ENCODE results near the gene PLAC8. TPM values are rescaled to one million over a fixed set of nuclear protein-coding genes. Genes with fewer than 3 reads are reported as not detected.
"Not testable (repeated sequence)": the region's sequence is repeated elsewhere in the genome, so short reads cannot be mapped to it uniquely, and the experiment has no call there.

PLAC8 gene
- total RNA-seq, 2 donors from 2014 or later, result 10.0 to 37.4 TPM

DNA sequence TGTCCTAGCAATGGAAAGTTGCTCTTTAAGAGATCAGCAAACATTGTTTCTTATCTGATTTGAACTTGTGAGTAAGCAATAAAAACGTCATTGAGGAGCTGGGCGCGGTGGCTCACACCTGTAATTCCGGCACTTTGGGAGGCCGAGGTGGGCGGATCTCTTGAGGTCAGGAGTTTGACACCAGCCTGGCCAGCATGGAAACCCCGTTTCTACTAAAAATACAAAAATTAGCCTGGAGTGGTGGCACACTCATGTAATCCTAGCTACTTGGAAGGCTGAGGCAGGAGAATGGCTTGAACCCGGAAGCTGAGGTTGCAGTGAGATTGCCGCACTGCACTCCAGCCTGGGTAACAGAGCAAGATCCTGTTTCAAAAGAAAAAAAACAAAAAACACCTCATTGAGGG, 11.2 kb upstream of the PLAC8 start:
- H3K4me1 Mint-ChIP-seq (ENCODE audit: low read depth in 2 of 2), result peaks cover 23 to 36% of the 10 kb centered on the region in 2 donors
- no peaks in the 10 kb centered on the region for H3K27me3 Mint-ChIP-seq
- no peaks in the 10 kb centered on the region for H3K36me3 Mint-ChIP-seq
- peak overlapping the region; percentile 82 for H3K4me3 Mint-ChIP-seq
- peak overlapping the region; percentile 77 to 86 for H3K27ac Mint-ChIP-seq
- H3K9me3 Mint-ChIP-seq, result no peaks in the 10 kb centered on the region
- peak; percentile 69 for DNase-seq (ENCODE audit: low spot score)
- ATAC-seq, result peak; percentile 78 to 83

DNA sequence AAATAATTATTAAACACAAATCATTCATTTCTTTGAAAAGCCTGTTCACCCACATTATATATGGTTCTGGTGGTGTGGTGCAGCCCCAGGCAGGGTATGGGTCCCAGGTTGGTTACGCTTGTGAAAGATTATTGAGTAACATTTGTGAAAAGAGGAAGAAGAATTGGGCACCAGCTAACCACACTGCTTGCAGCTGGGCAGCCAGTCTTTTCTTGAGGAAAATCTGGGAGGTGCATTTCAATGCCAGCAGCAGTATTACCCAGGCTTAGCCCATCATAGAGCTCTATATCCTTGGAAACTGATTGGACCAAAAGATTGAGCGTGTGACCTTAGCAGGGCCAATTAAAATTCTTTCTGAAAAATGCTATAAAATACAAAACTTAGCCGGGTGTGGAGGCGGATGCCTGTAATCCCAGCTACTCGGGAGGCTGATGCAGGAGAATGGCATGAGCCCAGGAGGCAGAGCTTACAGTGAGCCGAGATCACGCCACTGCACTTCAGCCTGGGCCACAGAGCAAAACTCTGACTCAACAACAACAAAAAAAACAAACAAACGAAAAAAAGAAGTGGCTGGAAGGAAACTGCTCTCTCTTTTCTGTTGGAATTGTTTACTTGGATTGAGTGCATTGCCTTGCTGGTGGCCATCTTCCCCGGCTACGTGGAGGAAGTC, 9.7 kb upstream of the PLAC8 start:
- H3K4me3 Mint-ChIP-seq, result peak overlapping the region; percentile 68
- ATAC-seq (peak; percentile 48 to 77), DNase-seq (ENCODE audit: low spot score) (no peak)
- H3K4me1 Mint-ChIP-seq (ENCODE audit: low read depth in 2 of 2), result peaks cover 23 to 36% of the 10 kb centered on the region in 2 donors
- no peaks in the 10 kb centered on the region for H3K9me3 Mint-ChIP-seq
- peak overlapping the region; percentile 55 to 59 for H3K27ac Mint-ChIP-seq
- no peaks in the 10 kb centered on the region for H3K36me3 Mint-ChIP-seq
- no peaks in the 10 kb centered on the region for H3K27me3 Mint-ChIP-seq

DNA sequence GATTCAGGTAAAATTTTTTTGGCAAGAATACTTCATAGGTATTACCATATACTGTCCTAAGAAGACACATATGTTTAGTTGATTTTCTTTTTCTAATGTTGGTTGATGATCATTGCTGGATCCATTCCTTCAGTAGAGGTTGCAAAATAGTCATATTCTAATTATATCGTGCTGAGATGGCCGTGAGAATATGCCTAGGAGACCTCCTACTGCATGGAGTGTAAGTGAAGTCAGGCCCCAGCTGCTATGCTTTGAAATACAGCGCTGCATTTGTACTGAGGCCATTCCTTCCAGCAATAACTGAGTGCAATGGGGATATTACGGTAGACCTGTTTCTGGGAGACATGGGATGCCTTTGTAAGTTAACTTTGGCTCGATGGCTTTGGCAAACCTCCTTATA, 6.7 kb upstream of the PLAC8 start:
- Mint-ChIP-seq H3K36me3 (no peaks in the 10 kb centered on the region), H3K27me3 (no peaks in the 10 kb centered on the region), H3K4me1 (ENCODE audit: low read depth in 2 of 2) (peaks cover 16 to 19% of the 10 kb centered on the region in 2 donors), H3K9me3 (no peaks in the 10 kb centered on the region), H3K4me3 (no peak overlapping the region), H3K27ac (no peak overlapping the region)
- ATAC-seq, result no peak
- no peak for DNase-seq (ENCODE audit: low spot score)

DNA sequence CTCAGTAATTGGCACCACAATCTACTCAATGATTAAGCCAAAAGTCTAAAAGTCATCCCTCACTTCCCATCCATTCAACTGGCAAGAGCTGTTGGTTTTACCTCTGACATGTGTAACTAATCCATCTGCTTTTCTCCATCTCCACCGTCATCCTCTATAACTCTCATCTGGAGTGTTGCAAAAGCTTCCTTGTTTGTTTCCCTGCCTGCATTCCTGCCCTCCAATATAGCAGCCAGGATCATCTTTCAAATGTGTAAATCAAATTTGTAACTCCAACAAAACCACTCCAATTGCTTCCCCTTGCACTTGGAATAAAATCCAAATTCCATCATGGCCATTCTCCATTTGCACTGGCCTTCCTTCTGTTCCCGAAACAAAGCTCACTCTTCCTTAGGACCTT, 4.3 kb upstream of the PLAC8 start:
- no peak overlapping the region for H3K4me3 Mint-ChIP-seq
- H3K9me3 Mint-ChIP-seq, result no peaks in the 10 kb centered on the region
- no peaks in the 10 kb centered on the region for H3K36me3 Mint-ChIP-seq
- ATAC-seq (no peak), DNase-seq (ENCODE audit: low spot score) (no peak)
- no peaks in the 10 kb centered on the region for H3K27me3 Mint-ChIP-seq
- H3K4me1 Mint-ChIP-seq (ENCODE audit: low read depth in 2 of 2), result peaks cover 15 to 23% of the 10 kb centered on the region in 2 donors
- H3K27ac Mint-ChIP-seq, result no peak overlapping the region

DNA sequence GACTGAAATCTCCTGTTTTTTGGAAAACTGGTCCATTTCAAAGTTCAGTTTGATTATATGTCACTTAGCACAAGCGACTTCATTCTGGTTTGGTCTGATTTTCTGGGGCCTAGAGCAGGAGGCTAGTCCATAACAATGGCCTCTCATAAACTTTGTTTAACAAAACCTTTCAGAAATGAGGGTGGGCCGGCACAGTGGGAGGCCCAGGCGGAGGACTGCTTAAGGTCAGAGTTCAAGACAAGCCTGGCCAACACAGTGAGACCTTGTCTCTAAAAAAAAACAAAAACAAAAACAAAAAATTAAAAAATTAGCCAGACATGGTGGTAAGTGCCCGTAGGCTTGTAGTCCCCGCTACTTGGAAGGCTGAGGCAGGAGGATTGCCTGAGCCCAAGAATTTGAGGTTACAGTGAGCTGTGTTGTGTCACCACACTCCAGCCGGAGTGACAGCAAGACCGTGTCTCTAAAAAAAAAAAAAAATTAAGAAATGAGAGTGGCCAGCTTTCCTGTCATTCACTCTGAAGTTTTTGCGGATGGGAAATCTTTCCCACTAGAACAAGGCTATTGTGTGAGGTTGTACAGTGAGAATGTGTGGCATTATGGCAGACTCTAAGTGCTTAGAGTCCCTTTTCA, 1.2 kb upstream of the PLAC8 start:
- peaks cover 34 to 44% of the 10 kb centered on the region in 2 donors for H3K4me1 Mint-ChIP-seq (ENCODE audit: low read depth in 2 of 2)
- DNase-seq (ENCODE audit: low spot score) (no peak), ATAC-seq (no peak)
- H3K4me3 Mint-ChIP-seq, result peak overlapping the region; percentile 86
- peak overlapping the region; percentile 95 to 96 for H3K27ac Mint-ChIP-seq
- no peaks in the 10 kb centered on the region for H3K9me3 Mint-ChIP-seq
- no peaks in the 10 kb centered on the region for H3K36me3 Mint-ChIP-seq
- H3K27me3 Mint-ChIP-seq, result no peaks in the 10 kb centered on the region

DNA sequence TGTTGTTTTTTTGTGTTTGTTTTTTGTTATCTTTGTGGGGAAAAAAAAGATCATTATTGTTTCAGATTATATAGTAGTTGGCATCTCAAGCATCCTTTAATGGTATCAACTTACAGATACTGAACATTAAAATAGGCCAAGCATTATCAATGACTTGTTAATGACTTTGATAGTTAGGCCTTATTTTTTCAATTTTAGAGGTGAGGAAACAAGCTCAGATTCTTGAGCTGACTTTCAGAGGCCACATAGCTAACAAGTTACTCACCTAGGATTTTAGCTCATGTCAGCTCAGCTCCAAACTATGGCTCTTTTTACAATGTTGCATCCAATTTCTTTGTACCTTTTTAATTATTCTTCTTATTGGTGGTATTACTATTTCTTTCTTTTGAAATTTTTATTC, 471 bp upstream of the PLAC8 start:
- Mint-ChIP-seq H3K27ac (peak overlapping the region; percentile 95 to 96), H3K4me3 (peak overlapping the region; percentile 86), H3K27me3 (no peaks in the 10 kb centered on the region), H3K36me3 (no peaks in the 10 kb centered on the region), H3K4me1 (ENCODE audit: low read depth in 2 of 2) (peaks cover 38 to 51% of the 10 kb centered on the region in 2 donors), H3K9me3 (no peaks in the 10 kb centered on the region)
- DNase-seq (ENCODE audit: low spot score) (no peak), ATAC-seq (no peak)

DNA sequence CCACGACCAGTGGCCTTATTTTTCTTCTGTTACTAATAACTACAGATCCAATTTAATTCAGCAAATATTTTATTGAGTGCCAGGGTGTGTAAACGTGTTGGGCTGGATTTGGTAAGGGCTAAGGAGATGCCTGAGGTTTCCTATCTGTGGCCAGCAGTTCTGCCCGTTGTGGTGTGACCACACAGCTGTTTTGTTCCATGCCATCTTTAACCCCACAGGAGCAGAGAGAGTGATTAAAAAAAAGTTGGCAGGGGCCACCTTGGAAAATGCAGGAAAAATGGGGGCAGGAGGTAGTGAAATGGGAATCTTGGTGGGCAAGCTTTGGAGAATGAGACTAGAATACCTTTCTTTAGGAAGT, 1.1 kb downstream of the PLAC8 start:
- Mint-ChIP-seq H3K4me3 (peak overlapping the region; percentile 86), H3K27ac (peak overlapping the region; percentile 95 to 96), H3K4me1 (ENCODE audit: low read depth in 2 of 2) (peaks cover 39 to 61% of the 10 kb centered on the region in 2 donors), H3K9me3 (no peaks in the 10 kb centered on the region), H3K27me3 (no peaks in the 10 kb centered on the region), H3K36me3 (no peaks in the 10 kb centered on the region)
- no peak for ATAC-seq
- no peak for DNase-seq (ENCODE audit: low spot score)

DNA sequence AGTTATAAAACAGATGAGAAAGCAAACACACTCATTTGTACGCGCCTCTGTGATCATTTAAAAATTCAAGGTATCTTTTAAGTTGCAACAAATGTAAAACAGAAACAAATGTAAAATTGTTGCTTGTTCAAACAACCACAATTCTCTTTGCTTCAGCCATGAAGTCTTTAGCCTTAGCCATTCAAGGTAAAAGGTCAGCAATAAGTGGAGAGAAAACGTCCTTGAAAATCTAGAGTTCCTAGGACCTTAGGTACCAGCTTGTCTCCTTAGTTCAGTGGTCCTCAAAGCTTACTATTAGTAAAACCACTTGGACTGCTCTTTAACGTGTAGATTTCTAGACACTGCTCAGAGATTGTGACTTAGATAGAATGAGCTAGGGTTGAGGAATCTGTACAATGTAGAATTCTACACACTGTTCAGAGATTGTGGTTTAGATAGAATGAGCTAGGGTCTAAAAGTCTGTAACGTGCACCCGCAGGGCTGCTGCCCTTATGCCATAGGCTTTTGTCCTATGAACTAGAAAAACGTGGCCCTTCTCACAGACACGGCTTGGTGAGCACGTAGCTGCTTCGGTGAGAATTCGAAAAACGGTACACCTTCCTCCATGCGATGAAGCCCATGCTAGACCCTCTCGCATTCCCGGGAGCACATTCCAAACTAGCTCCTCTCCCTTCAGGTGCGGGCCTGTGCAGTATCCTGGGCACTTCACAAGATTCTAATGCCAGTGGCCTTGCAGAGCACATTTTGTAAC, 1.7 kb downstream of the PLAC8 start:
- H3K27ac Mint-ChIP-seq, result peak overlapping the region; percentile 95 to 96
- ATAC-seq (peak in 1 of 2 donors; percentile 22), DNase-seq (ENCODE audit: low spot score) (peak; percentile 55)
- peak overlapping the region; percentile 86 for H3K4me3 Mint-ChIP-seq
- peaks cover 43 to 64% of the 10 kb centered on the region in 2 donors for H3K4me1 Mint-ChIP-seq (ENCODE audit: low read depth in 2 of 2)
- H3K27me3 Mint-ChIP-seq, result no peaks in the 10 kb centered on the region
- no peaks in the 10 kb centered on the region for H3K9me3 Mint-ChIP-seq
- no peaks in the 10 kb centered on the region for H3K36me3 Mint-ChIP-seq

DNA sequence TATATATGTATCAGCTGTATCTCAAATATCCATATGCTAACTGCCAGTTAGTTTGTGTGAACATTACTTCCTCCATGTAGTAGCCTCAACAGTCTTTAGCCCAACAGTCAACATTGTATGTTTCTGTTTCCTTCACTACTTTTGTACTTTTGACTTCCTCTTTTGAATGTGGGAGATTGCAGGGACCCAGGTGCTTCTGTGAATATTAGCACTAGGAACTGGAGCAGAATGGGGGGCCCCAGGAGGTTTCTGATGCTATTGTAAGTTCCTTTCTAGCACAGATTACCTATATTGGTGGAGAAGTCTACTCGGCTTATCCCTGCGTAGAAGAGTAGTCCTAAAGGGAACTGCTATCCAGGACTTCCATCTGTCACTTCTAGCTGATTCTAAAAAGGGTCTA, 2.3 kb downstream of the PLAC8 start:
- H3K9me3 Mint-ChIP-seq, result no peaks in the 10 kb centered on the region
- DNase-seq (ENCODE audit: low spot score) (no peak), ATAC-seq (no peak)
- peak overlapping the region; percentile 86 for H3K4me3 Mint-ChIP-seq
- peak overlapping the region; percentile 95 to 96 for H3K27ac Mint-ChIP-seq
- H3K27me3 Mint-ChIP-seq, result no peaks in the 10 kb centered on the region
- peaks cover 43 to 64% of the 10 kb centered on the region in 2 donors for H3K4me1 Mint-ChIP-seq (ENCODE audit: low read depth in 2 of 2)
- H3K36me3 Mint-ChIP-seq, result no peaks in the 10 kb centered on the region

DNA sequence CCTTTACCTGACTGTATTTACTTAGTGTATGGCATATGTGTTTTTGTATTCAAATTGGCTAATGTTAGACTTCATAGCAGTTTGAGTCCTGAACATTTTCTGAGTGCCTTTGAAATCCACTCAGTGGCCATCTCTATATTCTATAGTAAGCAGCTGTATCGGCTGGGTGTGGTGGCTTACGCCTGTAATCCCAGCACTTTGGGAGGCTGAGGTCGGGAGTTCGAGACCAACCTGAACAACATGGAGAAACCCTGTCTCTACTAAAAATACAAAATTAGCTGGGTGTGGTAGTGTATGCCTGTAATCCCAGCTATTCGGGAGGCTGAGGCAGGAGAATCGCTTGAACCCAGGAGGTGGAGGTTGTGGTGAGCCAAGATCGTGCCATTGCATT, 2.8 kb downstream of the PLAC8 start:
- Mint-ChIP-seq H3K4me1 (ENCODE audit: low read depth in 2 of 2) (peaks cover 45 to 65% of the 10 kb centered on the region in 2 donors), H3K27ac (peak overlapping the region; percentile 95 to 96), H3K4me3 (peak overlapping the region; percentile 86)
- not testable (repeated sequence) for H3K36me3 Mint-ChIP-seq; H3K27me3 Mint-ChIP-seq; H3K9me3 Mint-ChIP-seq; ATAC-seq; DNase-seq (ENCODE audit: low spot score)

DNA sequence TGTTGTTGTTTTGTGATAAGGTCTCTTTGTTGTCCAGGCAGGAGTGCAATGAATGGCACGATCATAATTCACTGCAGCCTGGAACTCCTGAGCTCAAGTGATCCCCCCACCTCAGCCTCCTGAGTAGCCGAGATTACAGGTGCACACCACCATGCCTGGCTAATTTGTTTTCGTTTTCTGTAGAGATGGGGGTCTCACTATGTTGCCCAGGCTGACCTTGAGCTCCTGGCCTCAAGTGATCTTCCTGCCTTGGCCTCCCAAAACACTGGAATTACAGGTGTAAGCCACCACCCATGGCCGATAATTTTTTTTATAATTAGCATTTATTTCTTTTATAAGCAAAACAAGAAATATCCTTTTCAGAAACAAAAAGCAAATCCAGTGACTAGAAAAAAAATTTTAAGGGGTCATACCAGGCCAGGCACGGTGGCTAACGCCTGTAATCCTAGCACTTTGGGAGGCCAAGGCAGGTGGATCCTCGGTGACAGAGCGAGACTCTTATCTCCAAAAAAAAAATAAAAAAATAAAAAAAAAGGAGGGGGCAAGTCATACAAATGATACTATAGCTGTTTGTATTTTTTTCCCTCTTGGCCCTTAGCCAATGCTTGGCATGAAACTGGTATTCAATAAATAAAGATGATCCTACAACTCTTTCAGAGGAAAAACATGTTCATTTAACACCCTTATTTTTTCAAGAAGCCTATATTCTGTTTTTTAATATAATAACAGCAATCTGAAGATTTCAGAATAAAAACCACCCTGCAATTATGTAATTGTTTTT, 3.4 kb downstream of the PLAC8 start:
- ATAC-seq (no peak), DNase-seq (ENCODE audit: low spot score) (no peak)
- Mint-ChIP-seq H3K4me3 (peak overlapping the region; percentile 95), H3K9me3 (no peaks in the 10 kb centered on the region), H3K27ac (peak overlapping the region; percentile 95 to 96), H3K4me1 (ENCODE audit: low read depth in 2 of 2) (peaks cover 51 to 69% of the 10 kb centered on the region in 2 donors), H3K27me3 (no peaks in the 10 kb centered on the region), H3K36me3 (no peaks in the 10 kb centered on the region)

DNA sequence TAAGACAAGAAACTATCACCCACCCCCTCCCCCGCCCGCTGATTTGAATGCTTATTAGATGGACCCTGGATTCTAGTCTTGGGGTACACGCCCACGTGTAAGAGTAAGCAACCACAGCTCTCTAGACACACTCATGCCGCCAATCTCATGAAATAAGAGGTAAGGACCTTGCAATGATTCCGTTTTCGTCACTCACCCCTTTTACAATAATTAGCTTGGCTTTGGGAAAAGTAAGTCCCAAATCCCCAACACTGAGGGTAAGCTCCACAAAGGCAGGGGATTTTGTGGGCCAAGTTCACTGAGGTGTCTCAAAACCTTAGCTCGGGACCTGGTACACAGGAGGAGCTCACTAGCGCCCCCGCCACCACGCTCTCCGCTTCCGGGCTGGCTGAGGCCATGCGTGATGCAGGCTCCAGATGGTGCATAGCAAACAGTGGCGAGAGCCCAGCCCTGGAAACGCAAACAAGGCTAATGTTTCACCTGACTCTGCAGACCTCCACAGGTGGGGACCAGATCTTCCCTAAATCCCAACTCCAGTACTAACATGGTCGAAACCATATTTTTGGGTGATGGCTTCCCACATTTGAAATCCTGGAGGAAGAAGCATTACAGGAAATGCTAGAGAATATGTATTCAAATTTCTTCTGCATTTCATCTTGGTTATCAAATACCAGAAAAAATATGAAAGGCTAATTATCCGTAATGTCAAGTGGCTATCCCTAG, 4.1 kb downstream of the PLAC8 start:
- Mint-ChIP-seq H3K4me1 (ENCODE audit: low read depth in 2 of 2) (peaks cover 51 to 69% of the 10 kb centered on the region in 2 donors), H3K36me3 (peaks cover 3% of the 10 kb centered on the region), H3K27me3 (no peaks in the 10 kb centered on the region), H3K4me3 (peak overlapping the region; percentile 95), H3K9me3 (no peaks in the 10 kb centered on the region), H3K27ac (peak overlapping the region; percentile 95 to 96)
- DNase-seq (ENCODE audit: low spot score), result peak; percentile 94
- ATAC-seq, result peak; percentile 88
